Measurements from ENCODE around the gene PISD. TPM values are rescaled to one million over a fixed set of nuclear protein-coding genes. Genes with fewer than 3 reads are reported as not detected.

PISD gene
- total RNA-seq, 1 experiment from 2014 or later: 45.9 TPM

GRCh38 chr22:31586137-31586920, 75.7 kb downstream of the PISD start:
- Mint-ChIP-seq H3K9me3 (ENCODE audit: low read depth, unreplicated experiment) (no peaks in the 10 kb centered on the region), H3K36me3 (ENCODE audit: insufficient read depth, unreplicated experiment) (peaks cover 5% of the 10 kb centered on the region), H3K27ac (ENCODE audit: unreplicated experiment) (no peak overlapping the region), H3K4me3 (ENCODE audit: low read depth, unreplicated experiment) (no peak overlapping the region), H3K27me3 (ENCODE audit: unreplicated experiment) (no peaks in the 10 kb centered on the region), H3K4me1 (ENCODE audit: low read depth, unreplicated experiment) (no peaks in the 10 kb centered on the region)
- CTCF ChIA-PET: no interaction called here
- DNase-seq: no peak
- BruUV-seq (replicated peaks): no TSS peak
- no peak for TF ChIP-seq CTCF (IDR thresholded peaks at IDR 0.05; ENCODE audit: unreplicated experiment)
- intact Hi-C loops (cut with micrococcal nuclease; ENCODE audit: unreplicated experiment): no loop called here

GRCh38 chr22:31585161-31585859, 76.7 kb downstream of the PISD start:
- Mint-ChIP-seq H3K4me1 (ENCODE audit: low read depth, unreplicated experiment) (no peaks in the 10 kb centered on the region), H3K27me3 (ENCODE audit: unreplicated experiment) (no peaks in the 10 kb centered on the region), H3K9me3 (ENCODE audit: low read depth, unreplicated experiment) (no peaks in the 10 kb centered on the region), H3K36me3 (ENCODE audit: insufficient read depth, unreplicated experiment) (peaks cover 8% of the 10 kb centered on the region), H3K4me3 (ENCODE audit: low read depth, unreplicated experiment) (no peak overlapping the region), H3K27ac (ENCODE audit: unreplicated experiment) (no peak overlapping the region)
- CTCF ChIA-PET: interaction anchor here (0.6 kb wide), 1 partner anchor 20 kb away, joined by 6 read pairs; no protein-coding TSS in a partner anchor
- no peak for TF ChIP-seq CTCF (IDR thresholded peaks at IDR 0.05; ENCODE audit: unreplicated experiment)
- no TSS peak for BruUV-seq (replicated peaks)
- intact Hi-C loops (cut with micrococcal nuclease; ENCODE audit: unreplicated experiment): no loop called here
- DNase-seq: no peak

DNA sequence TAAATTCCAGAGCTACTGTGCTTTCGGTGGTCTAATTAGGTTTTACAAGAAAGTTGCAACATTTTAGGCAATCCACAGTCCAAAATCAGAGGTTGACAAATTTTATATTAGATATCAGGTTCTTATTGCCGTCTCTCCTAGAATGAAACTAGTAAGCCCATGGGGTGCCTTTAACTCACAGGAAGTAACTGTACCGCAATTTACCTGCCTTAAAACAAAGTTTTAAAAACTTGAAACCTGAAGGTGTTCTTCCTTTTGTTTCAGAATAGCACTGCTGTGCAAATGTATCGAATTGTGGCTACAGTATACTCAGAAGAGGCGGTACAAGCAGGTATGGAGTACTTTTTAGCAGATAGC, 77.2 kb downstream of the PISD start:
- no peak overlapping the region for H3K4me3 Mint-ChIP-seq (ENCODE audit: low read depth, unreplicated experiment)
- no peaks in the 10 kb centered on the region for H3K4me1 Mint-ChIP-seq (ENCODE audit: low read depth, unreplicated experiment)
- DNase-seq: no peak
- TF ChIP-seq CTCF (IDR thresholded peaks at IDR 0.05; ENCODE audit: unreplicated experiment): no peak
- intact Hi-C loops (cut with micrococcal nuclease; ENCODE audit: unreplicated experiment): no loop called here
- H3K27me3 Mint-ChIP-seq (ENCODE audit: unreplicated experiment): no peaks in the 10 kb centered on the region
- H3K36me3 Mint-ChIP-seq (ENCODE audit: insufficient read depth, unreplicated experiment): peaks cover 9% of the 10 kb centered on the region
- CTCF ChIA-PET: interaction anchor here (0.6 kb wide), 1 partner anchor 19 kb away, joined by 6 read pairs; no protein-coding TSS in a partner anchor
- H3K9me3 Mint-ChIP-seq (ENCODE audit: low read depth, unreplicated experiment): no peaks in the 10 kb centered on the region
- no peak overlapping the region for H3K27ac Mint-ChIP-seq (ENCODE audit: unreplicated experiment)
- BruUV-seq (replicated peaks): no TSS peak

GRCh38 chr22:31583861-31584485, 78.0 kb downstream of the PISD start:
- Mint-ChIP-seq H3K9me3 (ENCODE audit: low read depth, unreplicated experiment) (no peaks in the 10 kb centered on the region), H3K36me3 (ENCODE audit: insufficient read depth, unreplicated experiment) (peaks cover 15% of the 10 kb centered on the region), H3K4me1 (ENCODE audit: low read depth, unreplicated experiment) (no peaks in the 10 kb centered on the region), H3K4me3 (ENCODE audit: low read depth, unreplicated experiment) (no peak overlapping the region), H3K27ac (ENCODE audit: unreplicated experiment) (no peak overlapping the region), H3K27me3 (ENCODE audit: unreplicated experiment) (no peaks in the 10 kb centered on the region)
- no peak for TF ChIP-seq CTCF (IDR thresholded peaks at IDR 0.05; ENCODE audit: unreplicated experiment)
- BruUV-seq (replicated peaks): no TSS peak
- no peak for DNase-seq
- CTCF ChIA-PET: no interaction called here
- intact Hi-C loops (cut with micrococcal nuclease; ENCODE audit: unreplicated experiment): no loop called here
